ENCODE measurements around the gene DGCR2. TPM values are rescaled to one million over a fixed set of nuclear protein-coding genes. Genes with fewer than 3 reads are reported as not detected.

DGCR2 gene, protein sequence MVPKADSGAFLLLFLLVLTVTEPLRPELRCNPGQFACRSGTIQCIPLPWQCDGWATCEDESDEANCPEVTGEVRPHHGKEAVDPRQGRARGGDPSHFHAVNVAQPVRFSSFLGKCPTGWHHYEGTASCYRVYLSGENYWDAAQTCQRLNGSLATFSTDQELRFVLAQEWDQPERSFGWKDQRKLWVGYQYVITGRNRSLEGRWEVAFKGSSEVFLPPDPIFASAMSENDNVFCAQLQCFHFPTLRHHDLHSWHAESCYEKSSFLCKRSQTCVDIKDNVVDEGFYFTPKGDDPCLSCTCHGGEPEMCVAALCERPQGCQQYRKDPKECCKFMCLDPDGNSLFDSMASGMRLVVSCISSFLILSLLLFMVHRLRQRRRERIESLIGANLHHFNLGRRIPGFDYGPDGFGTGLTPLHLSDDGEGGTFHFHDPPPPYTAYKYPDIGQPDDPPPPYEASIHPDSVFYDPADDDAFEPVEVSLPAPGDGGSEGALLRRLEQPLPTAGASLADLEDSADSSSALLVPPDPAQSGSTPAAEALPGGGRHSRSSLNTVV
- total RNA-seq = 10 to 100 TPM; 36.8 to 58.4 (median 42.9) TPM

DNA sequence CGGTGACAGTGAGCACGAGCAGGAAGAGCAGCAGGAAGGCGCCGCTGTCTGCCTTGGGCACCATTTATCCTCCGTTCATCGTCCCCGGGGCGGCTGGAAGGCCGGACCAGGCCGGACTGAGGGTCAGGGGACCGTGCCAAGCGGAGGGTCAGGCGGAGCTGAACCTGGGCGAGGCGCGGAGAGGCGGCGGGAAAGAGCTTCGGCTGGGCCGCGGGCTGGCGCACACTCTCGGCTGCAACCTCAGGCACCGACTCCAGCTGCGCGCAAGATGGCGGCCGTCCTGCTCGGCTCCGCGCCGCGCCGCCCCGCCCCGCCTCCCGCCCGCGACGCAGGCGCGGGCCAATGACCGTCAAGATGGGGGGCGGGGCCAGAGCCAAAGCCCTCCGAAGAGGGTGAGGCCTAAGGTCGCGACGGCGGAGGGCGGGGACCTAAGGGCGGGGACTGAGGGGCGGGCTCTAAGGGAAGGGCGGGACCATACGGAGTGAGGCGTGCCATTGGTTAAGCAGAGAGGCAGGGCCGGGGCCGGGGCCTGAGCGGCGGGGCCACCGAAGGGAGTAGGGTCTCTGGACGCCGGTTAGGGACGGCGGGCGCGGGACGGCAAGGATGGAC is at the start of gene DGCR2:
DGCR2 (minus strand) TSS at position 270 of the 609 bp plus-strand sequence; CDS start at position 64, 206 bp downstream.
- DNase-seq (ENCODE audit: low spot score in 2 of 2) = peak; percentile 94 to 98
- Histone ChIP-seq H3K4me3 (peak within 1 kb of the TSS; percentile 95 to 98 (median 98)), H3K27ac (peak within 1 kb of the TSS; percentile 94 to 95), H3K36me3 (no peaks in the 10 kb centered on the region), H3K27me3 (no peaks in the 10 kb centered on the region), H3K4me1 (peaks cover 0 to 15% of the 10 kb centered on the region in 2 donors), H3K9me3 (no peaks in the 10 kb centered on the region)
- intact Hi-C loops (cut with DNase I; ENCODE audit: low total_unique reads) = no loop called here
- peak; percentile 53 to 90 (median 78) for TF ChIP-seq POLR2AphosphoS5 (IDR thresholded peaks at IDR 0.05)
- no peak for TF ChIP-seq POLR2A (IDR thresholded peaks at IDR 0.05)

DNA sequence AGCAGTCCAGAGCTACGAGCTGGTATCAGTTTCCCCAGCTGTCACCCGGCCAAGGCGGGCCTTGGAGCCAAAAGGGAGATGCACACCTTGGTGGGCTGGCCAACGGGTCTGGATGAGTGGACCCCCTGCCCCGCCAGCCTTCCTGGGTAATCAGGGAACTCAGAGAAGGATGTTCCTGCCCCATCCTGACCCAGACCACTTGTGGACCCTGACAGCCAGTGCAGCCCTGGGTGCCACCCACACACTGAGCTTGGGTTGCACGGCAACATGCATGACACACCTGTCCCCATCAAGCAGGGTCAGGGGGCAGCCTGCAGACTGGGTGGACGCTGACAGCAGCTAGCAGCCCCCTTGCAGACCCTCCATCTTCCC is 47.7 kb upstream of the DGCR2 start:
- Histone ChIP-seq H3K4me1 (peaks cover 5 to 24% of the 10 kb centered on the region in 2 donors), H3K4me3 (peak overlapping the region in 2 of 3 donors; percentile 36 to 61), H3K9me3 (no peaks in the 10 kb centered on the region), H3K27me3 (peaks cover 5 to 38% of the 10 kb centered on the region in 2 donors), H3K36me3 (no peaks in the 10 kb centered on the region), H3K27ac (no peak overlapping the region)
- no peak for DNase-seq (ENCODE audit: low spot score in 2 of 2)
- TF ChIP-seq POLR2AphosphoS5 (IDR thresholded peaks at IDR 0.05) (no peak), POLR2A (IDR thresholded peaks at IDR 0.05) (no peak)
- TF ChIP-seq, protein P1, sequence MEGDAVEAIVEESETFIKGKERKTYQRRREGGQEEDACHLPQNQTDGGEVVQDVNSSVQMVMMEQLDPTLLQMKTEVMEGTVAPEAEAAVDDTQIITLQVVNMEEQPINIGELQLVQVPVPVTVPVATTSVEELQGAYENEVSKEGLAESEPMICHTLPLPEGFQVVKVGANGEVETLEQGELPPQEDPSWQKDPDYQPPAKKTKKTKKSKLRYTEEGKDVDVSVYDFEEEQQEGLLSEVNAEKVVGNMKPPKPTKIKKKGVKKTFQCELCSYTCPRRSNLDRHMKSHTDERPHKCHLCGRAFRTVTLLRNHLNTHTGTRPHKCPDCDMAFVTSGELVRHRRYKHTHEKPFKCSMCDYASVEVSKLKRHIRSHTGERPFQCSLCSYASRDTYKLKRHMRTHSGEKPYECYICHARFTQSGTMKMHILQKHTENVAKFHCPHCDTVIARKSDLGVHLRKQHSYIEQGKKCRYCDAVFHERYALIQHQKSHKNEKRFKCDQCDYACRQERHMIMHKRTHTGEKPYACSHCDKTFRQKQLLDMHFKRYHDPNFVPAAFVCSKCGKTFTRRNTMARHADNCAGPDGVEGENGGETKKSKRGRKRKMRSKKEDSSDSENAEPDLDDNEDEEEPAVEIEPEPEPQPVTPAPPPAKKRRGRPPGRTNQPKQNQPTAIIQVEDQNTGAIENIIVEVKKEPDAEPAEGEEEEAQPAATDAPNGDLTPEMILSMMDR (IDR thresholded peaks at IDR 0.05) = no peak
- intact Hi-C loops (cut with DNase I; ENCODE audit: low total_unique reads) = no loop called here

DNA sequence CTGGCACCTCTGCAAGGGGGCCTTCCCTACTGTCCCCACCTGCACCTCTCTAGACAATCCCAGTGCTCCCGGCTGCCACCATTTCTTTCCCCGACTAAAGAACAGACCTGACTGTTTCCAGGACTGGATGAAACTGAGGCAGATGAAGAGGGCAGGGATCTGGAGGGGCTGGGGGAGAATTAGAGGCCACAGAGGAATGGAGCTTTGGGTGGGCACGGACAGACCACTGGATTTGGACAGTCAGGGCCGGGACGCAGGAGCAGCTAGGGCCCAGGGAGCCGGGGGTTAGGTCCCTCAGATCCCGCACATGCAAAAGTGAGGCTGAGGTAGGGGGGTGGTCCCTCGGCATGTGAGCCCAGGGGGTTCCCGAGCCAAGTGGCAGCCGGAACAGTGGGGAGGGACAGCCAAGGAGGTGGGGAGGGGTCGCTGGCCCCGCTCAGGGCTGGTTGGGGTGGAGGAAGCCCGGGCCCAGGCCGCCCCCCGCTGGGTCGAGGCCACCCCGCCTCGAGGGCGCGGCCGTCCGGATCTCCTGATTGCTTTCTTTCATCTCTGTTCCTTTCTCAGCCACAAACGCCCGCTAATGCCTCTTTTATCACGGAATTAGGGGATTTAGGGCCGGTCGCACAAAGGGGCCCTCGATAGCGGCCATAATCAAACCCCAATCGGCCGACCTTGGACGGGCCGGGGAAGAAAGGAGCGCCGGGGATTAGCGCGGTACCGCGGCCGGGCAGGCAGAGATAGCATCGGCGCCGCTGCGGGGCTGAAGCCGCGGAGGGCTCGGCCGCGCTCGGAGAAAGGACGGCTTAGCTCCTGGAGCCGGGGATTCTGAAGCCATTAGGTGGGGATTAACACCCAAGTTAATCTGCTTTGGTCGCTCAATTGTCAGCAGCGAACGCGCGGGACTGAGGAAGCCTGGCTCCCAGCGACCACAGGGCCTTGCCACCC is 47.1 kb upstream of the DGCR2 start:
- no peak for DNase-seq (ENCODE audit: low spot score in 2 of 2)
- intact Hi-C loops (cut with DNase I; ENCODE audit: low total_unique reads) = no loop called here
- peaks cover 5 to 38% of the 10 kb centered on the region in 2 donors for H3K27me3 ChIP-seq
- TF ChIP-seq POLR2A (IDR thresholded peaks at IDR 0.05) (no peak), POLR2AphosphoS5 (IDR thresholded peaks at IDR 0.05) (no peak)
- TF ChIP-seq, protein P1 (IDR thresholded peaks at IDR 0.05) = no peak
- H3K27ac ChIP-seq = no peak overlapping the region
- H3K9me3 ChIP-seq = peaks cover 0 to 3% of the 10 kb centered on the region in 2 donors
- peaks cover 5 to 18% of the 10 kb centered on the region in 2 donors for H3K4me1 ChIP-seq
- no peaks in the 10 kb centered on the region for H3K36me3 ChIP-seq
- H3K4me3 ChIP-seq = peak overlapping the region; percentile 14 to 61 (median 36)

DNA sequence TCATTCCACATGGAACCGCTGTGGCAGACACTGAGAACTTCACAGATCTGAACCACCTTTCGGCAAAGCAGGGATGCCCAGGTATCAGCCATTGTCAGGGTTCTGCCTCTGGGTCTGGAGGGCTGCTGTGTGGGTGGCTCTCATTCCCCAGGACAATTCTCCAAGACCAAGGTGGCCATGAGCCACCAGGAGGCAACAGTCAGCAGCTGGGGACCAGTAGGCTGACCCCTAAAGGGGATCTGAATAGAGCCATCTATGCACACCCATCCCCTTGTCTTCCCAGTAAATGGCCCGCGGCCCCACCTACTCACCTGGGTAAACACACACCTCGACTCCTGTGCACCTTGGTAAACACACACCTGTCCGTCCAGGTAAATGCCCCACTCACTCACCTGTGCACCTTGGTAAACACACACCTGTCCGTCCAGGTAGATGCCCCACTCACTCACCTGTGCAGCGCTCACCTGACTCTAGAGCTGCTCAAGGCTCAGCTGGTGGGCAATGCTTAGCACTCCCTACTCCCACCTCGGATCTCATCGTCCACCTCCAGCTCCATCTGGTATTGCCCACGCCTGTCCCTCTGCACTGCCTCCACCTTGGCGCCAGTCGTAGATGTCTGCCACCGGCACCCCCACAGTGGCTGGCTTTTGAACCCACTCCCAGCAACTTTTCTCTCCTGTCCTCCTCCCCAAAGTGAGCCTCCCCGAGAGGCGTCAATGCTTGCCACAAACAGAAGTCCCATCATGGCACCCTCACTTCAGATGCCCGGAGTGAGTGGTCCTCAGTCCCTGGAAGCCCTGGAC is 46.1 kb upstream of the DGCR2 start:
- peaks cover 5 to 10% of the 10 kb centered on the region in 2 donors for H3K4me1 ChIP-seq
- intact Hi-C loops (cut with DNase I; ENCODE audit: low total_unique reads) = no loop called here
- no peaks in the 10 kb centered on the region for H3K36me3 ChIP-seq
- peaks cover 0 to 4% of the 10 kb centered on the region in 2 donors for H3K9me3 ChIP-seq
- peaks cover 5 to 38% of the 10 kb centered on the region in 2 donors for H3K27me3 ChIP-seq
- no peak overlapping the region for H3K27ac ChIP-seq
- H3K4me3 ChIP-seq = no peak overlapping the region
- no peak for DNase-seq (ENCODE audit: low spot score in 2 of 2)
- TF ChIP-seq POLR2AphosphoS5 (IDR thresholded peaks at IDR 0.05) (no peak), POLR2A (IDR thresholded peaks at IDR 0.05) (no peak)
- TF ChIP-seq, protein P1 (IDR thresholded peaks at IDR 0.05) = no peak
